GM12891 (cell line): ENCODE results near the gene PPARA.

Source experiments
- DNase-seq: peaks from one replicate; pipeline ENCODE4 v3.0.0; 2011; ENCODE audit warnings: low spot score; ENCODE audit not compliant: insufficient read length
- FAIRE-seq: peaks from 2 replicates; lab custom pipeline; 2011; peaks lifted over from hg19 to GRCh38; lab: Jason Lieb, UNC
- PAX5 ChIP-seq: IDR thresholded peaks from 2 replicates; pipeline ENCODE4 v1.6.1; 2011; ENCODE audit warnings: low read length, moderate library complexity, mild to moderate bottlenecking; ENCODE audit not compliant: insufficient read depth, severe bottlenecking
- POLR2A ChIP-seq: IDR thresholded peaks from 2 replicates; pipeline ENCODE4 v1.6.1; 2011; ENCODE audit warnings: low read depth, low read length, control low read depth
- POLR2AphosphoS5 ChIP-seq: IDR thresholded peaks from 2 replicates; pipeline ENCODE4 v1.6.1; 2011; ENCODE audit warnings: low read depth, low read length, control low read depth
- POU2F2 ChIP-seq: IDR thresholded peaks from 2 replicates; pipeline ENCODE4 v1.6.1; 2011; ENCODE audit warnings: low read depth, mild to moderate bottlenecking, control low read depth, low read length, moderate library complexity
- SPI1 ChIP-seq: IDR thresholded peaks from 2 replicates; pipeline ENCODE4 v1.6.1; 2011; ENCODE audit warnings: low read depth, low read length, control low read depth
- TAF1 ChIP-seq: IDR thresholded peaks from 2 replicates; pipeline ENCODE4 v1.6.1; 2011; ENCODE audit warnings: low read depth, low read length, control low read depth

Gene PPARA

DNA sequence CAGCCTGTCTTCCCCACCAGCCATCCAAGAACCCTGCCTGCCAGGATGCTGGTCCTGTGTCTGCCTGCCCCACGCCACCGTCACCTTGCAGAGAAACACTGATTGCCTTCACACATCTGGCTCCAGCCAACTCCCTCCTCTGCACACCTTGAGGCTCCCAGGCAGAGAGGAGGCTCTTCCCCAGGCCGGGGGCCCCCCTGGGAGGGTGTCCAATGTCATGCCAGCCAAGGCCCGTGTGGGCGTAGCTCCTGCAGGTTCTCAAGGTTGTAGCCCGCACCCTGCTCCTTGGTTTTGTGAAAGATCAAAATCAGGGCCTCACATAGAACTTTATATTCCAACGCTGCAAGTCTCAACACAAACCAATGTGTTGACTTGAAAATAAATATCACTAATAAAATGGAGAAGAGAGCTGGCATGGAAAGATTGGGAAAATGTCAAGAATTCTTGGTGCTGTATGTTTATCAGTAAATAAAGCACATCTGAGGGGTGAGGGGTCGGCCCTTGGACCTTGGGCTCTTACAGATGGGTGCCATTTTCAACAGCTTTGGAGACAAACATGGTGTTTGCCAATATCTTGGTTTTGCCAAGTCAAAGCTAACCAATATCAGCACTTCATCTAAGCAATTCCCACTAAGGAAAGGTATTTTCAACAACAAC, 6.7 kb upstream of the PPARA start:
- FAIRE-seq = no peak
- no peak for TF ChIP-seq TAF1
- TF ChIP-seq SPI1 = no peak
- no peak for TF ChIP-seq PAX5
- DNase-seq = no peak

DNA sequence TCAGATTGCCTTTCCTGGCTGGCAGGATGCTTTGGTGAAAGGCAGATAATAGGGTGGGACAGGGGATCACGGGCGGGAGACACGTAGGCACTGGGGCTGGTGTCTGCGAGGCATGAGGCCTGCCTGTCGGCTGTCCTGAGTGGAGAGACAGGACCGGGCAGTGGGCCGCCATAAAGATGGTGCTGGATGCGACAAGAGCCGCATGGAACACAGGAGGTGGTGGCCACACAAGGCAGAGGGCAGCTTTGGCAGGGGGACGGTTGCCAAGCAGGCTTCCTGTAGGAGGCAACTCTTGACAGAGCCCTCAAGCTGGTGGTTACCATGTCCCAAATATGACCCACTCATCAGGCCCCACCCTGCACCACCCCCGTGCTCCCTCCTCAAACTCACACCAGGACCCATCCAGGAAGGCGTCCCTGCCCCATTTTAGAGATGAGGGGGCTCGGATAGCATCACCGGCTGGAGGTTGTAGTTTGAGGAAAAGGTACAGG, 4.9 kb upstream of the PPARA start:
- DNase-seq = no peak
- no peak for TF ChIP-seq PAX5
- no peak for TF ChIP-seq POLR2A
- no peak for TF ChIP-seq POU2F2
- TF ChIP-seq SPI1 = no peak
- TF ChIP-seq POLR2AphosphoS5 = no peak
- TF ChIP-seq TAF1 = no peak
- FAIRE-seq = no peak

DNA sequence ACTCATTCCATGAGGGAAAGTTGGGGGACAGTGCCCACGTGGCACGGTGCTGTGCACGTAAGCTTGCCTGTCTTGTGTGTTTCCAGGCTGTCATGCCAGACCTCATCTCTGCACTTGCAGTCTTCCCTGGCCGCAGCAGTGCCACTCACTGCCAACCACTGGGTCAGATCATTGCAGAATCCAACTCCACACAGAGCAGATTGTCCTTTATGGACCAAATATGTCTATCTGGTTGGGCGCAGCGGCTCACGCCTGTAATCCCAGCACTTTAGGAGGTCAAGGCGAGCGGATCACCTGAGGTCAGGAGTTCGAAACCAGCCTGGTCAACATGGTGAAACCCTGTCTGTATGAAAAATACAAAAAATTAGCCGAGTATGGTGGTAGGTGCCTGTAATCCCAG, 4.4 kb upstream of the PPARA start:
- TF ChIP-seq PAX5 (no peak), SPI1 (no peak), TAF1 (no peak), POLR2AphosphoS5 (no peak), POLR2A (no peak), POU2F2 (no peak)
- FAIRE-seq = no peak
- no peak for DNase-seq

DNA sequence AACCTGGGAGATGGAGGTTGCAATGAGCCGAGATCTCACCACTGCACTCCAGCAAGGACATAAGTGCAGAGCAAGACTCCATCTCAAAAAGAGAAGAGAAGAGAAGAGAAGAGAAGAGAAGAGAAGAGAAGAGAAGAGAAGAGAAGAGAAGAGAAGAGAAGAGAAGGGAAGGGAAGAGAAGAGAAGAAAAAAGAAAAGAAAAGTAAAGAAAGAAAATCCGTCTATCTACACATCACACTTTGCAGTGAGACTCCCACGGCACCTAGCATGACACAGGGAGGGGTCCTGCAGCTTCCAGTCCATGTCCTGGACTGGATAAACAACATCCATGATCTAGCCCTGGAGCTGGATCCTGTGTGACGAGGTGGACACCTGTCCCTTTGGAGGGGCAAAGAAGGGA, 4.0 kb upstream of the PPARA start:
- FAIRE-seq (no peak), DNase-seq (no peak)
- TF ChIP-seq SPI1 = no peak
- no peak for TF ChIP-seq PAX5
- no peak for TF ChIP-seq POU2F2
- no peak for TF ChIP-seq POLR2A
- TF ChIP-seq POLR2AphosphoS5 = no peak
- no peak for TF ChIP-seq TAF1

DNA sequence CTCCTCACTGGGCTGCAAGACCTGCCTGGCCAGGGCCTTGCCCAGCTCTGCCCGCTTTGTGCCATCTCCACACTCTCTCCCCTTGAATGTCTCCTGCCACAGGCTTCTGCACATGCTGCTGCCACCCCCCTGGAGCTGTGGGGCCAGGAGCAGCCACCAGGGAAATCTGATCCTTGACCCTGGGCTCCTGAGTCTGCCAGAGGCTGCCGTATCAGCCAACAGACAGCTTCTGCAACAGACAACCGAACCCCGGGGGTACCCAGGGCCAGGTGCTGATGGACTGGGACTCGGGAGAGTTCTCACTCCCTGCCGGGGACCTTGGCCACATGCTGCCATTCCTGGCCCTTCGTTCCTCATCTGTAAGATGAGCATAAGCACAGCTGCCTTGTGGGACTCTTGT, 3.3 kb upstream of the PPARA start:
- TF ChIP-seq PAX5 (no peak), TAF1 (no peak), POLR2A (no peak), POLR2AphosphoS5 (no peak), SPI1 (no peak), POU2F2 (no peak)
- FAIRE-seq = no peak
- no peak for DNase-seq

DNA sequence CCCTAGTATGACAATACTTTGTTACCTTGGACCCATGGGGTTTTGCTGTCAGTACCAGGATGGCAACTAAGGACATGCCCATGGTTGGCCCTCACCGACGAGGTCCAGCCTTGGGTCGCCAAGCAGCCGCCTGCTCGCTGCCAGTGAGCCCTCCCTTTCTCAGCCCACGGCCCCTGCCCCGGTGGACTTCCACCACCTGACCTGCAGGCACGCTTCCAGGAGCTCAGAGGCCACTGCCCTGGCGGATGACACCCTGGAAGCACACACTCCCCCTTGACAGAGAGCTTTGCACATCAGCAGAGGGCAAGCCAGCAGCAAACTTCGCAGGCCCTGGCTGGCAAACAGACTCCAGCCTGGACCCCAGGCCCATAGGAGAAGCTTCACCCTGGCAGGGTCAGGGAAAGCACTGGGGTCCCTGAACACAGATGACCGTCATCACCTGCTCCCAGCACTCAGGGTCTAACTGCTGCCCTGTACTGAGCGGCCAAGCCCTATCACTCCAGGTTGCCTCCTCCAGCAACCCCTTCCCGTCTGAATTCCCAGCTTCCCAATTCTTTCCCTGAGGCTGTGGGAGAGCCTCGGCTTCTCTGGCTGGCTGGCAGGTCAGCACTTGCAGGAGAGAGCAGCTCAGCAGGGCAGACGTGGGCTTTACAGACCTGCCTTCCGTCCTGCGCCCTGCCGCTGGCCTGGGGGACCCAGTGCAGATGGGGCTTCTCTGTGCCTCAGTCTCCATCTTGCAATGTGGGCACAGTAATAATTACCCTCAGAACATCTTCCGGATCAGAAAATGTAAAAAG, 2.7 kb upstream of the PPARA start:
- no peak for DNase-seq
- no peak for FAIRE-seq
- TF ChIP-seq POLR2A = no peak
- TF ChIP-seq POLR2AphosphoS5 = no peak
- TF ChIP-seq POU2F2 = no peak
- TF ChIP-seq TAF1 = no peak
- TF ChIP-seq SPI1 = no peak
- no peak for TF ChIP-seq PAX5

DNA sequence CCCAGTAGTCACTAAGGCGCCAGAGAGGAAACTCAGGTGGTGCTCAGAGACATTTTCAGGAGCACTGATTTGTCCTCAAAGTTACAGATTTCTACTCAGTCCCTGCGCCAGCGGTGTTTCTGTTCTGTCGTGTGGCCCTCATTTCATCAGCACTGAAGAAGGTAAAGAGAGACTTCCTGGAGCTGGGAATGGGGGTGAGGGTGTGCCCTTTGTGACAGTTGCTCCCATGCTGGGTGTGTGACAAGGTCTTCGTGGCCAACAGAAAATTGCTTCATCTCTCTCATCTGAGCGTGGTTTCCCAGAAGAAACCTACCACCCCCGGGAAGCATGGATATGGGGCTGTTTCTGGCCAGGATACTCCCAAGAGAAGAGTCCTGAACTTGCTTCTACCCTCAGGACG, 2.0 kb upstream of the PPARA start:
- FAIRE-seq (no peak), DNase-seq (no peak)
- no peak for TF ChIP-seq PAX5
- TF ChIP-seq POLR2A = no peak
- no peak for TF ChIP-seq SPI1
- no peak for TF ChIP-seq POLR2AphosphoS5
- TF ChIP-seq POU2F2 = no peak
- TF ChIP-seq TAF1 = no peak

DNA sequence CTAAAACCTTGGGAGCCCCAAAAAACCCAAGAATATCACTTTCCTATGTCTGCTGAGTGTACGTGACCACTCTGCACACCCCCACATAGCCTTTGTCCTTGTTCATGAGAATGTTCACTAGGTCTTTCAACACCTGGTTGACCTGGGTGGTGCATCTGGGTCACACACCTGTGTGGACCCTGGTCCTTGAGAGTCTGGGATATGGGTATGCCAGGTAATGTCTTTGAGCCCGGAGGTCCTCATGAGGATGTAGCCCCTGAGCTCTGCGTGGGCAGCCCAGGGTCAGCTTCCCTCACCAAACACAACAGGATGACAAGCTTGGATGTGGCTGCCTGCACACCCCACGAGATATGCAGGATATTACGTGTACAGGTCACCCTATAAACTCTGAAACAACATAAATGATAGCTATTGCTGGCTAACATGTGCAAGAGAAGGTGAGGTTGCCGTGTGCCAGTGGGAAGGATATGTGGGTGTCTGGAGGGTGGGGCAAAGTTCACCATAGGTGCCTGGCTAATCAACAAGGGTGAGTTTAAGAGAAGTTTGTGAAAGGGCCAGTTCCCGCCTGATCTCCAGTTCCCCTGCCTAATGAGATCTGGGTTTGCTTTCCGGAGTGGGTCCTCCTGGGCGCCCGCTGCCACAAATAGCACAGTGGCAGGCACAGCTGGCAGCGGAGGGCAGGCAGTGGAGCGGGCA, 1.4 kb upstream of the PPARA start:
- TF ChIP-seq TAF1 (no peak), POLR2AphosphoS5 (no peak), SPI1 (no peak), POU2F2 (no peak), POLR2A (no peak)
- FAIRE-seq = peak; percentile 66
- DNase-seq = no peak

DNA sequence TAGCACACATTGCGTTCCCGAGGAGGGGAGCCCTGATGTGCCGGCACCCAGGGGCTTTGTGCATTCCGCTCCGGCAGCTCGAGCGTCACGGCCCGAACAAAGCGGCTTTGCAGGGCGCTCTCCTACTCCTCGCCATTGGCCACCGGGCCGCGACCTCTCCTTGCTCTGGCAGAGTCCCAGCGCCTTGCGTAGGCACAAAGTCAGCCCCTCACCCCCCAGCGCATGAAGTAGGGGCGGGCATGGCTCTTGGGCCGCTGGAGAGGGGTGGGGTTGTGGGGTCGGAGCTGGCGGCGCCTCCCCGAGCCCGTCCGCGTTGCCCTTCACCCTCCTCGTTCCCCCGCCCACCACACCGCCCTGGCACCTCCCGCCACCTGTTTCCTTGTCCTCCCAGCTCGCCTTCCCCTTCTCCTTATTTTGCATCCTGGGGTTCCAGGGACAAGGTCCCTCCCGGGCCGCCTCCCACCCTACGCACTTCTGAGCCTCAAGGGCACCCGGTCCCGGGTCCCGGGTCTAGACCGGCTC, 753 bp upstream of the PPARA start:
- DNase-seq (no peak), FAIRE-seq (peak; percentile 13)
- TF ChIP-seq POLR2AphosphoS5 (no peak), PAX5 (no peak), POLR2A (no peak), POU2F2 (no peak), SPI1 (no peak), TAF1 (no peak)
